GM19328 (cell line): Measurements from ENCODE around the gene DUSP18.
"Not testable (repeated sequence)": the region's sequence is repeated elsewhere in the genome, so short reads cannot be mapped to it uniquely, and the experiment has no call there.

Source experiments
- ATAC-seq: cut with Tn5 transposase; IDR thresholded peaks from one replicate; pipeline ENCODE4 v1.9.1; 2021; ENCODE audit warnings: mild to moderate bottlenecking, moderate library complexity; ENCODE audit not compliant: unreplicated experiment

Gene DUSP18

GRCh38 chr22:30679895-30680690 lies 12.4 kb upstream of the DUSP18 start:
- ATAC-seq: not testable (repeated sequence)

- ATAC-seq: not testable (repeated sequence)
These were observed 8.9 kb upstream of the DUSP18 start for GRCh38 chr22:30676565-30676964.

- no peak for ATAC-seq
These were observed 7.8 kb upstream of the DUSP18 start for GRCh38 chr22:30675436-30675835.

GRCh38 chr22:30674482-30674881 lies 6.8 kb upstream of the DUSP18 start:
- no peak for ATAC-seq

GRCh38 chr22:30673136-30673535 lies 5.5 kb upstream of the DUSP18 start:
- ATAC-seq: no peak

- no peak for ATAC-seq
These were observed 3.4 kb upstream of the DUSP18 start for GRCh38 chr22:30671071-30671470.

- ATAC-seq: no peak
These were observed 673 bp upstream of the DUSP18 start for GRCh38 chr22:30668386-30668710.

- no peak for ATAC-seq
These were observed 575 bp downstream of the DUSP18 start for GRCh38 chr22:30667107-30667493.

GRCh38 chr22:30665786-30666185 lies 1.9 kb downstream of the DUSP18 start:
- ATAC-seq: no peak

- ATAC-seq: no peak
These were observed 2.4 kb downstream of the DUSP18 start for GRCh38 chr22:30665266-30665665.

- ATAC-seq: no peak
These were observed 2.9 kb downstream of the DUSP18 start for GRCh38 chr22:30664798-30665197.

GRCh38 chr22:30662040-30662439 lies 5.6 kb downstream of the DUSP18 start:
- ATAC-seq: no peak

GRCh38 chr22:30655532-30655931 lies 12.1 kb downstream of the DUSP18 start:
- ATAC-seq: no peak

- ATAC-seq: no peak
These were observed 13.3 kb downstream of the DUSP18 start for GRCh38 chr22:30654361-30654760.

GRCh38 chr22:30652852-30653251 lies 14.8 kb downstream of the DUSP18 start:
- ATAC-seq: no peak

GRCh38 chr22:30650508-30651116 lies 17.1 kb downstream of the DUSP18 start:
- no peak for ATAC-seq

GRCh38 chr22:30649430-30650007 lies 18.2 kb downstream of the DUSP18 start:
- no peak for ATAC-seq

- ATAC-seq: no peak
These were observed 18.9 kb downstream of the DUSP18 start for GRCh38 chr22:30648825-30649224.

GRCh38 chr22:30647536-30647935 lies 20.1 kb downstream of the DUSP18 start:
- ATAC-seq: no peak

- no peak for ATAC-seq
These were observed 21.0 kb downstream of the DUSP18 start for GRCh38 chr22:30646518-30647160.

- ATAC-seq: no peak
These were observed 24.4 kb downstream of the DUSP18 start for GRCh38 chr22:30643055-30643875.
